Measurements from ENCODE around the gene NSFL1C.
"Not testable (repeated sequence)": the region's sequence is repeated elsewhere in the genome, so short reads cannot be mapped to it uniquely, and the experiment has no call there.

Gene NSFL1C

DNA sequence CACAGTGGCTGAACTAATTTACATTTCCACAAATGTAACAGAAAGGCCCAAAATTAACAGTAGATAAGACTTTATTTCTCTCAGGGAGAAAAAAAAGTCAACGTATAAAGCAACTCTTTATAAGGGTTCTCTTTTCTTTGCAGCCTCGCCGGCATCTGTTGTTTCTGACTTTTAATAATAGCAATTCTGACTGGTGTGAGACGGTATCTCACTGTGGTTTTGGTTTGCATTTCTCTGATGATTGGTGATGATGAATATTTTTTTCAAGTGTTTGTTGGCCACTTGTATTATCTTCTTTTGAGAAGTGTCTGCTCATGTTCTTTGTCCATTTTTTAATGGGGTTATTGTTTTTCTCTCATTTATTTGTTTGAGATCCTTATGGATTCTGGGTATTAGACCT is 46.6 kb downstream of the NSFL1C start:
- DNase-seq = no peak

- DNase-seq = no peak
These were observed 48.3 kb downstream of the NSFL1C start for GRCh38 chr20:1418350-1418749.

DNA sequence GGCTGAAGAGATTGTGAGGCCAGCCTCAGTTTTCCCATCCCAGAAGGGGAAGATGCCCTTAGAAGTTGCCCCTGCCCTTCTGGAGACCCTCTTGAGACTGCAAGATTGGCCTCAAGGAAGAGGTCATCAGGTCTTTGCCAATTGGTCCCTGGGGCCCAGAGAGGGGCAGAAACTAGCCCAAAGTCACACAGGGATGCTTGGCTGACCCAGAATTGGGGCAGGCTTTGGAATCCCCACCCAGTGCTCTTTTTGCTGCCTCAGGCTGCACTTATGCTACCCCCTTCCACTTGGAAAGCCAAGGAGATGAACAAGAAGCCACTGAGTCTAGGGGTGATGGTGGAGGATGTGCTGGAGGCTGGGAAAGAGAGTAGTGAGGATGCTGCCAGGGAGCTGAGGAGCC is 48.9 kb downstream of the NSFL1C start:
- DNase-seq = no peak

GRCh38 chr20:1417273-1417672 is 49.4 kb downstream of the NSFL1C start:
- DNase-seq = no peak

DNA sequence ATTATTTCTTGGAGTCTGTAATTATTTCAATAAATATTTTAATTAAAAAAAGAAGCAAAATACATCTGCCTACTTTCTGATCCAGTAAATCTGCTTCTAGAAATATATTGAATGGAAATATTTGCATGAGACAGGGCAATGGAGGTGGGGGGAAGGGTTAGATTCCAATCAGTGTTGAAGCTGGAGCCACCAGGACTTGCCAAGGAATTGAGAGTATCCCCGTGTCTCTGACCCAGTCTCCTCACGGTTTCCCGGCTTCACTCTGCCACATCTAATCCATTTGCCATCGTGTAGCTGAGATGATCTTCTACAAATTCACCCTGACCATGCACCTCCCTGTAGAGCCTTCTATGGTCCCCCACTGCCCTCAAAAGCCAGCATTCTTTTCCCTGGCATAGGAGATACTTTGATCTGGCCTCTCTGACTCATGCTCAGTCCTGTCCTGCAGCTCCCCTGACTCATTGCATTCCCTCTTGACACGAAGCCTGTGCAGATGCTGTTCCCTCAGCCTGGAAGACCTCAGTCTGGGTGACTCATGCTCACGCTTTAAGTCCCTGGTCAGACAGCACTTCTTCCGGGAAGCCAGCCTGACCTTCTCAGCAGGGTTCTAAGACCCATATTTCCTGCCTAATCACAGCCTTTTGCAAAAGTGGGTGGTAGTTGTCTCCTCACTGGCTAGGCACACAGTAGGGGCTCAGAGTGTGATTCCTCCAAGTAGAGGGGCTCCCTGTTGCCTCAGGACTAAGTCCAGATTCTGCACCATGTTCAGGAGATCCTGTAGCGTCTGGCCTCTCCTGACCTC is 50.8 kb downstream of the NSFL1C start:
- no peak for DNase-seq

GRCh38 chr20:1414982-1415381 is 51.7 kb downstream of the NSFL1C start:
- no peak for DNase-seq

- DNase-seq = no peak
These were observed 60.8 kb downstream of the NSFL1C start for GRCh38 chr20:1405801-1406200.

DNA sequence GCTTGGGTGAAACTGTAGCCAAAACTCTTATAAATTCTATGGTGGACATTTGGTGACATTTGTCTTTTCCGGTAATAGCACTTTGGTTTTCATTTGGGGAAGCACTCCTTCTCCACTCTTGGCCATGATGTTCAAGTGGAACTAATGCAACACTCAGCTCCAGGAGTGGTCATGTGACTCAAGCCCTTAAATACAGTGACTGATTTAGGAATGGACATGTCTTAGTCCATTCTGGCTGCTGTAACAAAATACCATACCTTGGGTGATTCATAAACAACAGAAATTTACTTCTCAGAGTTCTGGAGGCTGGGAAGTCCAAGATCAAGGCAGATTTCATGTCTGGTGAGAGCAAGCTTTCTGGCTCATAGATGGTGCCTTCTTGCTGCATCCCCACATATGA is 63.0 kb downstream of the NSFL1C start:
- DNase-seq = no peak

- DNase-seq = no peak
These were observed 64.5 kb downstream of the NSFL1C start for GRCh38 chr20:1402149-1402548.

DNA sequence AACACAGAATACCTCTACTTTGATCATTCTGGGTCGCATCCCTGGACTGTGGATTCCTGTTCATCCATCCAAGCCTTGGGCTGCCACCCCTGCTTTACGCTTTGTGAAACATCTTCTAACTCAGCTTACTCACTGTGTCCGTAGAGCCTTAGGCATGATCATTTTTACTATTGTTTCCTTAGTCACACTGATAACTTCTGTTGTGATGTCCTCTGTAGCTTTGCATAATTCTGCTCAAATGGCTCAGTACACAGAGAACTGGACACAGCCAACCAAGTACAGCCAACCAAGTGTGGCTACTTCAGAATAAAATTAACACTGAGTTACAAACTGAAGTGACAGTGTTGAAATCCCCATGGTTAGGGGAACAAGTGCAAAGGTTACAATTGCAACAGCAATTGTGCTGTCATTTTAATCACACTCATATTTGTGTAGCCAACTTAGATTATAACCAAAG is 65.2 kb downstream of the NSFL1C start:
- DNase-seq = no peak

- not testable (repeated sequence) for DNase-seq
These were observed 66.8 kb downstream of the NSFL1C start for GRCh38 chr20:1399678-1400366.

DNA sequence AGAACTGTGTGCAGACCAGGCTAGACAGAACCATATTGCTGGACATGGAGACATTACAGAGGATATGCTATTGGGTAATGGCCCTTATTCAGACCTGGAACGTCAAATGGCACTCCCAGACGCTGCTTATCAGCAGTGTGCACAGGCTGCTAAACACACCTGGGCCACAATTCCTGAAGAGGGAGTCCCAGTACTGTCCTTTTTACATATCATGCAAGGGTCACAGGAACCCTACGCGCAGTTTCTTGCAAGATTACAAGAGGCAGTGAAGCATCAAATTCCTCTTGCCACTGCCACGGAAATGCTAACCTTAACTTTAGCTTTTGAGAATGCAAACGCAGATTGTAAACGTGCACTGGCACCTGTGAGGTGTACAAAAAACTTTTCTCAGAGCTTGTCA is 68.5 kb downstream of the NSFL1C start:
- not testable (repeated sequence) for DNase-seq

DNA sequence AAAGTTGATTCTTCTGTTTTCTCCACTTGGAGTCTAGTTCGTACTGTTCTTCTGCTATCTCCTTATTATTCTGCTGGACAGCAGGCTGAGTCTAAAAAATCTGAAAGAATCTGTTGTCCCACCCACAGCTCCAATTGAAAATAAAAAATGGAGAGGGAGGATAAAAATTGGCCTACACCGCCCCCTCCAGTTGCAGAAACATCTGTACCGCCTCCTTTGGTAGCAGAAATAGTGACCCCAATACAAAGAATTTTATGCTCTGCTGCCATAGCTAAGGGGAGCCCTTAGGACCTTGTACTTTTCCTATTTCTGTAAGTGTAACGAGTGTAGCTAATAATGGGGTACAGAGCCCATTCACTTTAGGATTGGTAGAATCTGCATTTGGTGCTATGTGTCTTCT is 68.9 kb downstream of the NSFL1C start:
- no peak for DNase-seq

DNA sequence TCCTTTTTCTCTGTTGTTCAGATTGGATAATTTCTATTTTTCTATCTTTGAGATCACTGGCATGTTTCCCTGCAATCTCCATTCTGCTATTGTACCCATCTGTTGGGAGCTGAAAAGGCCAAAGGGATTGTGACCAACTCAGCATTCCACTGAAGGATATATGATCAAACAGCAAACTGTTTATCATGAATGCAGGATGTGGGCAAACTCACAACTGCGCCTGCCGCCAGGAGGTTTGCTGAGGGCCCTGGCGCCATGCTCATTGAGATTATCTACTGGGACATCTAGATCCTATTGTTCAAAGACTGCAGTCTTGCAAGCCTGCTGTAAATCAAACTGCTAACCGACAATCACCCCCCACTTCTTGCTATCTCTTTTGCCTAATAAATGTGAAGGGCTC is 69.9 kb downstream of the NSFL1C start:
- no peak for DNase-seq

GRCh38 chr20:1396264-1396663 is 70.4 kb downstream of the NSFL1C start:
- DNase-seq = no peak

GRCh38 chr20:1394686-1395085 is 72.0 kb downstream of the NSFL1C start:
- no peak for DNase-seq

DNA sequence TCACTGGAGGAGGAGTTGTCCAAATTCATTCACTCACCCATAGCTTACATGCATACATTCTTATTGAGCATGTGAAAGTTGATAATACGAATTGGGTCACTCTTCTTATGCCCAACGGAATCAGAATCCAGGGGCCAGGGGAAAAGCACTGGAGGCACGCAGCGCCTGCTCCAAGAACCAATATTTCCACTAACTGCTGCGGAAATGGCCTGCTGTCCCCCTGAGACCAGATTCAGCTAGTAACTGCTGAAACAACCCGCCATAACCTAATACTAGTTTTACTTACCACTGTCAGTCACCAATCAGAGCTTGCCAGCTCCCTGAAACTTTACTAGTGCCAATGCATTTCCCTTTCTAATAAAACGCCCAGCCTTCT is 73.2 kb downstream of the NSFL1C start:
- no peak for DNase-seq

GRCh38 chr20:1392693-1393506 is 73.7 kb downstream of the NSFL1C start, which contains the start of gene FKBP1A:
Gene FKBP1A, minus strand, starts transcription at chr20:1393054. Its CDS starts 56 bp downstream, at chr20:1392998.
- DNase-seq = peak; percentile 62

- no peak for DNase-seq
These were observed 74.3 kb downstream of the NSFL1C start for GRCh38 chr20:1392443-1392692.

Data from NCI-H1694 treated with DMSO at 0.1 percent for 48 hours (cell line).